ENCODE data around the gene RGS19.

- no peak for TF ChIP-seq CTCF (IDR thresholded peaks at IDR 0.05)
- no peak for TF ChIP-seq POLR2A (IDR thresholded peaks at IDR 0.05)
These were observed 30.0 kb downstream of the RGS19 start, which contains the start of gene SOX18 for GRCh38 chr20:64049060-64049877.
